GM23338 (cell line): ENCODE data around the gene CHN1. TPM values are rescaled to one million over a fixed set of nuclear protein-coding genes. Genes with fewer than 3 reads are reported as not detected.

Experiments used
- ATAC-seq: fragments of 200-7000 bp; cut with Tn5 transposase; 3 replicates; pipeline ENCODE4 v1.9.1; 2020
- DNase-seq: peaks from one replicate; pipeline ENCODE4 v3.0.0-alpha.2; 2015; ENCODE audit warnings: low spot score
- H2AFZ ChIP-seq: fragments of 200-600 bp; sonication (generic); 2 replicates; pipeline ENCODE4 v1.8.0; 2016; ENCODE audit warnings: antibody characterized with exemption, mild to moderate bottlenecking, moderate library complexity
- H3F3A ChIP-seq: fragments of 200-600 bp; sonication (generic); replicated peaks from 2 replicates; pipeline ENCODE4 v1.8.0; 2017; ENCODE audit warnings: antibody characterized with exemption, mixed run types, low read depth
- H3K27ac ChIP-seq: fragments of 200-600 bp; sonication (generic); 2 replicates; pipeline ENCODE4 v1.6.1; 2016; ENCODE audit warnings: low read depth
- H3K27me3 ChIP-seq: fragments of 200-600 bp; sonication (generic); 2 replicates; pipeline ENCODE4 v1.8.0; 2016; ENCODE audit warnings: mild to moderate bottlenecking, mixed run types, moderate library complexity; ENCODE audit not compliant: insufficient read depth
- H3K36me3 ChIP-seq: fragments of 200-600 bp; sonication (generic); 2 replicates; pipeline ENCODE4 v1.8.0; 2016; ENCODE audit warnings: mild to moderate bottlenecking; ENCODE audit not compliant: insufficient read depth
- H3K4me1 ChIP-seq: fragments of 200-600 bp; sonication (generic); 2 replicates; pipeline ENCODE4 v1.8.0; 2016; ENCODE audit warnings: mild to moderate bottlenecking, moderate library complexity; ENCODE audit not compliant: insufficient read depth
- H3K4me2 ChIP-seq: fragments of 200-600 bp; sonication (generic); 2 replicates; pipeline ENCODE4 v1.7.1; 2017; ENCODE audit warnings: mixed run types
- H3K4me3 ChIP-seq: fragments of 200-600 bp; sonication (generic); 2 replicates; pipeline ENCODE4 v1.6.1; 2016; ENCODE audit warnings: mixed run types
- H3K79me2 ChIP-seq: fragments of 200-600 bp; sonication (generic); replicated peaks from 2 replicates; pipeline ENCODE4 v1.8.0; 2017; ENCODE audit warnings: mild to moderate bottlenecking; ENCODE audit not compliant: insufficient read depth
- H3K9me2 ChIP-seq: fragments of 200-600 bp; sonication (generic); 2 replicates; pipeline ENCODE4 v1.8.0; 2017; ENCODE audit not compliant: insufficient read depth
- H4K20me1 ChIP-seq: fragments of 200-600 bp; sonication (generic); replicated peaks from 2 replicates; pipeline ENCODE4 v1.8.0; 2017; ENCODE audit warnings: mild to moderate bottlenecking; ENCODE audit not compliant: insufficient read depth
- H3K27ac Mint-ChIP-seq: 2 replicates; pipeline ENCODE4 v1.8.0; 2020; ENCODE audit warnings: inconsistent platforms, mild to moderate bottlenecking, moderate library complexity, mixed read lengths
- H3K27me3 Mint-ChIP-seq: 3 replicates; pipeline ENCODE4 v1.8.0; 2022; ENCODE audit warnings: low read depth, mild to moderate bottlenecking, moderate library complexity, mixed read lengths, inconsistent platforms; ENCODE audit not compliant: insufficient read depth, poor library complexity
- H3K36me3 Mint-ChIP-seq: 3 replicates; pipeline ENCODE4 v1.8.0; 2021; ENCODE audit warnings: low read depth, mild to moderate bottlenecking, inconsistent platforms, moderate library complexity, mixed read lengths
- H3K4me1 Mint-ChIP-seq: 3 replicates; pipeline ENCODE4 v1.8.0; 2020; ENCODE audit warnings: mild to moderate bottlenecking, inconsistent platforms, mixed read lengths
- H3K4me3 Mint-ChIP-seq: 3 replicates; pipeline ENCODE4 v1.8.0; 2021; ENCODE audit warnings: moderate library complexity, mild to moderate bottlenecking, inconsistent platforms, mixed read lengths
- H3K9me3 Mint-ChIP-seq: 3 replicates; pipeline ENCODE4 v1.8.0; 2020; ENCODE audit warnings: moderate library complexity, mild to moderate bottlenecking, inconsistent platforms, mixed read lengths
- CREB1 ChIP-seq: fragments of 250-450 bp; sonication (Bioruptor Pico); IDR thresholded peaks from 2 replicates; pipeline ENCODE4 v1.5.0; 2020; ENCODE audit warnings: low read depth, mild to moderate bottlenecking, moderate library complexity
- EZH2 ChIP-seq: fragments of 200-600 bp; sonication (generic); IDR thresholded peaks from one replicate; pipeline ENCODE4 v1.8.0; 2017; ENCODE audit warnings: antibody characterized with exemption, mild to moderate bottlenecking, low read depth; ENCODE audit not compliant: unreplicated experiment
- EZH2phosphoT487 ChIP-seq: fragments of 200-600 bp; sonication (generic); IDR thresholded peaks from one replicate; pipeline ENCODE4 v1.8.1; 2018; ENCODE audit warnings: antibody characterized with exemption; ENCODE audit not compliant: unreplicated experiment
- JUNB ChIP-seq: IDR thresholded peaks from one replicate; pipeline ENCODE4 v1.6.1; 2016; ENCODE audit warnings: antibody characterized with exemption; ENCODE audit not compliant: unreplicated experiment
- NANOG ChIP-seq: IDR thresholded peaks from 2 replicates; pipeline ENCODE4 v1.6.1; 2016; ENCODE audit warnings: antibody characterized with exemption, borderline replicate concordance
- POLR2AphosphoS5 ChIP-seq: IDR thresholded peaks from 2 replicates; pipeline ENCODE4 v1.6.1; 2016; ENCODE audit warnings: antibody characterized with exemption, low read depth
- STAT1 ChIP-seq: IDR thresholded peaks from one replicate; pipeline ENCODE4 v1.6.1; 2016; ENCODE audit warnings: antibody characterized with exemption; ENCODE audit not compliant: unreplicated experiment
- ZNF114 ChIP-seq: fragments of 250-450 bp; sonication (Bioruptor Pico); IDR thresholded peaks from 2 replicates; pipeline ENCODE4 v1.5.0; 2020; ENCODE audit warnings: mild to moderate bottlenecking, moderate library complexity
- ZNF331 ChIP-seq: fragments of 250-450 bp; sonication (Bioruptor Pico); IDR thresholded peaks from 2 replicates; pipeline ENCODE4 v1.5.0; 2020; ENCODE audit warnings: low read depth, mild to moderate bottlenecking, moderate library complexity
- polyA plus RNA-seq: library from polyadenylated mRNA; unstranded; fragments of >200 nt; fragmentation: Nextera tagmentation; extraction: Ambion mirVana; gene quantifications from 2 replicates; pipeline ENCODE4 v1.2.1, GENCODE V29; 2016
- total RNA-seq: library from RNA; depleted of rRNA; stranded (reverse); fragments of >200 nt; shearing (Covaris generic); gene quantifications from 2 replicates; pipeline ENCODE4 v1.2.3, GENCODE V29; 2014
- TF ChIP-seq, protein P1 (sequence below), 2 experiments: fragments of 200-600 bp in 1 of 2; sonication (generic) in 1 of 2; conservative IDR thresholded peaks; 2 replicates each; pipeline versions ENCODE4 v1.5.1 to v1.6.1; 2016 to 2017; ENCODE audit warnings: antibody characterized with exemption in 2 of 2, low read depth in 2 of 2, mild to moderate bottlenecking in 2 of 2, moderate library complexity in 1 of 2
- TF ChIP-seq, protein P2 (sequence below): IDR thresholded peaks from one replicate; pipeline ENCODE4 v1.6.1; 2018; ENCODE audit warnings: antibody characterized with exemption; ENCODE audit not compliant: unreplicated experiment
- TF ChIP-seq, protein P3 (sequence below): IDR thresholded peaks from 2 replicates; pipeline ENCODE4 v1.6.1; 2016; ENCODE audit warnings: antibody characterized with exemption
- TF ChIP-seq, protein P4 (sequence below): fragments of 250-450 bp; sonication (Bioruptor Pico); IDR thresholded peaks from 2 replicates; pipeline ENCODE4 v1.5.0; 2020; ENCODE audit warnings: mild to moderate bottlenecking, moderate library complexity

CHN1 gene
- total and polyA plus RNA-seq, 2 experiments from 2014 or later, result 28.1 to 36.5 TPM

DNA sequence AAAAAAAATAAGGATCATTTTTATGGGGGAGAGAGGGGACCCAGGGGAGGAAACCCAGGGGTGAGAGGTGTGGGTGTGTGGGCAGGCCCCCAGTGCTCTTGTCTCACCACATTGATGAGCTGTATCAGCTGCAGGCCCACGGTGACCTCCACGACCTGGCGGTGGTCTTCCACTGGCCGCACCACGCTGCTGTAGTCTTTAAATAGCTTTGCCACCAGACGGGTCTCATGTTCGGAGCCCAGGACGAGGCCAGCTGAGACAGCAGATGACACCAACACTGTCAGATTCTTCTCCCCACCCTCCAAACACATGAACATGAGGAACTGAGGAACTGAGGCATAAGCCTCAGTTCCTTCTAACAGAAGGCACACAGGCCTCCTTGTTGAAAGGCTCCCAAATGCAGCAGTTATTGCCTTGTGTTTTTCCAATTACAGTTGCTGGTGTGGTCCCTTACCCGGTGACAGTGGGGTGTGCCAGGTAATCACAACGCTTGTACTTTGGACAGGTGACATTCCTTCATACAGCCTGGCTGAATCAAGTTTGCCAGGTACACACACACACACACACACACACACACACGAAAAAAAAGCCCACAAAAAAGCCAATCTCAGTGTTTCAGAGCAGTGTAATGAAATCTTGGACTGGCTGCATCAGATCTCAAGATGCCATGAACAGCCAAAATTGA lies 245.7 kb downstream of the CHN1 start:
- H3K4me1 Mint-ChIP-seq, result peaks cover 12% of the 10 kb centered on the region; the same call in 2 of the 3 replicates
- H3K27ac Mint-ChIP-seq, result no peak overlapping the region
- H3K4me2 ChIP-seq, result no peak overlapping the region
- H3K79me2 ChIP-seq, result no peaks in the 10 kb centered on the region
- H3K36me3 ChIP-seq, result no peaks in the 10 kb centered on the region
- no peaks in the 10 kb centered on the region for H4K20me1 ChIP-seq
- H3K9me2 ChIP-seq, result peaks cover 3% of the 10 kb centered on the region; the same call in 1 of the 2 replicates
- peaks cover 10% of the 10 kb centered on the region; the same call in 1 of the 2 replicates for H3K4me1 ChIP-seq
- no peaks in the 10 kb centered on the region for H3K27me3 Mint-ChIP-seq
- H3F3A ChIP-seq, result no peaks in the 10 kb centered on the region
- H3K36me3 Mint-ChIP-seq, result no peaks in the 10 kb centered on the region
- DNase-seq (no peak), ATAC-seq (no peak)
- H2AFZ ChIP-seq, result no peak overlapping the region
- no peaks in the 10 kb centered on the region for H3K9me3 Mint-ChIP-seq
- H3K27ac ChIP-seq, result no peak overlapping the region
- H3K4me3 Mint-ChIP-seq, result no peak overlapping the region
- no peaks in the 10 kb centered on the region for H3K27me3 ChIP-seq
- TF ChIP-seq, protein P1, sequence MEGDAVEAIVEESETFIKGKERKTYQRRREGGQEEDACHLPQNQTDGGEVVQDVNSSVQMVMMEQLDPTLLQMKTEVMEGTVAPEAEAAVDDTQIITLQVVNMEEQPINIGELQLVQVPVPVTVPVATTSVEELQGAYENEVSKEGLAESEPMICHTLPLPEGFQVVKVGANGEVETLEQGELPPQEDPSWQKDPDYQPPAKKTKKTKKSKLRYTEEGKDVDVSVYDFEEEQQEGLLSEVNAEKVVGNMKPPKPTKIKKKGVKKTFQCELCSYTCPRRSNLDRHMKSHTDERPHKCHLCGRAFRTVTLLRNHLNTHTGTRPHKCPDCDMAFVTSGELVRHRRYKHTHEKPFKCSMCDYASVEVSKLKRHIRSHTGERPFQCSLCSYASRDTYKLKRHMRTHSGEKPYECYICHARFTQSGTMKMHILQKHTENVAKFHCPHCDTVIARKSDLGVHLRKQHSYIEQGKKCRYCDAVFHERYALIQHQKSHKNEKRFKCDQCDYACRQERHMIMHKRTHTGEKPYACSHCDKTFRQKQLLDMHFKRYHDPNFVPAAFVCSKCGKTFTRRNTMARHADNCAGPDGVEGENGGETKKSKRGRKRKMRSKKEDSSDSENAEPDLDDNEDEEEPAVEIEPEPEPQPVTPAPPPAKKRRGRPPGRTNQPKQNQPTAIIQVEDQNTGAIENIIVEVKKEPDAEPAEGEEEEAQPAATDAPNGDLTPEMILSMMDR (conservative IDR thresholded peaks at IDR 0.05; ENCODE audit: low read depth in 2 of 2), result no peak
- TF ChIP-seq STAT1 (no peak), NANOG (no peak), POLR2AphosphoS5 (no peak), ZNF114 (CRISPR knock-in tag) (no peak), ZNF331 (CRISPR knock-in tag) (no peak), CREB1 (CRISPR knock-in tag) (no peak), EZH2phosphoT487 (no peak), JUNB (no peak), EZH2 (no peak)
- TF ChIP-seq, protein P2, sequence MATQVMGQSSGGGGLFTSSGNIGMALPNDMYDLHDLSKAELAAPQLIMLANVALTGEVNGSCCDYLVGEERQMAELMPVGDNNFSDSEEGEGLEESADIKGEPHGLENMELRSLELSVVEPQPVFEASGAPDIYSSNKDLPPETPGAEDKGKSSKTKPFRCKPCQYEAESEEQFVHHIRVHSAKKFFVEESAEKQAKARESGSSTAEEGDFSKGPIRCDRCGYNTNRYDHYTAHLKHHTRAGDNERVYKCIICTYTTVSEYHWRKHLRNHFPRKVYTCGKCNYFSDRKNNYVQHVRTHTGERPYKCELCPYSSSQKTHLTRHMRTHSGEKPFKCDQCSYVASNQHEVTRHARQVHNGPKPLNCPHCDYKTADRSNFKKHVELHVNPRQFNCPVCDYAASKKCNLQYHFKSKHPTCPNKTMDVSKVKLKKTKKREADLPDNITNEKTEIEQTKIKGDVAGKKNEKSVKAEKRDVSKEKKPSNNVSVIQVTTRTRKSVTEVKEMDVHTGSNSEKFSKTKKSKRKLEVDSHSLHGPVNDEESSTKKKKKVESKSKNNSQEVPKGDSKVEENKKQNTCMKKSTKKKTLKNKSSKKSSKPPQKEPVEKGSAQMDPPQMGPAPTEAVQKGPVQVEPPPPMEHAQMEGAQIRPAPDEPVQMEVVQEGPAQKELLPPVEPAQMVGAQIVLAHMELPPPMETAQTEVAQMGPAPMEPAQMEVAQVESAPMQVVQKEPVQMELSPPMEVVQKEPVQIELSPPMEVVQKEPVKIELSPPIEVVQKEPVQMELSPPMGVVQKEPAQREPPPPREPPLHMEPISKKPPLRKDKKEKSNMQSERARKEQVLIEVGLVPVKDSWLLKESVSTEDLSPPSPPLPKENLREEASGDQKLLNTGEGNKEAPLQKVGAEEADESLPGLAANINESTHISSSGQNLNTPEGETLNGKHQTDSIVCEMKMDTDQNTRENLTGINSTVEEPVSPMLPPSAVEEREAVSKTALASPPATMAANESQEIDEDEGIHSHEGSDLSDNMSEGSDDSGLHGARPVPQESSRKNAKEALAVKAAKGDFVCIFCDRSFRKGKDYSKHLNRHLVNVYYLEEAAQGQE, result no peak
- TF ChIP-seq, protein P3, sequence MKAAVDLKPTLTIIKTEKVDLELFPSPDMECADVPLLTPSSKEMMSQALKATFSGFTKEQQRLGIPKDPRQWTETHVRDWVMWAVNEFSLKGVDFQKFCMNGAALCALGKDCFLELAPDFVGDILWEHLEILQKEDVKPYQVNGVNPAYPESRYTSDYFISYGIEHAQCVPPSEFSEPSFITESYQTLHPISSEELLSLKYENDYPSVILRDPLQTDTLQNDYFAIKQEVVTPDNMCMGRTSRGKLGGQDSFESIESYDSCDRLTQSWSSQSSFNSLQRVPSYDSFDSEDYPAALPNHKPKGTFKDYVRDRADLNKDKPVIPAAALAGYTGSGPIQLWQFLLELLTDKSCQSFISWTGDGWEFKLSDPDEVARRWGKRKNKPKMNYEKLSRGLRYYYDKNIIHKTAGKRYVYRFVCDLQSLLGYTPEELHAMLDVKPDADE, result no peak
- TF ChIP-seq, protein P4, sequence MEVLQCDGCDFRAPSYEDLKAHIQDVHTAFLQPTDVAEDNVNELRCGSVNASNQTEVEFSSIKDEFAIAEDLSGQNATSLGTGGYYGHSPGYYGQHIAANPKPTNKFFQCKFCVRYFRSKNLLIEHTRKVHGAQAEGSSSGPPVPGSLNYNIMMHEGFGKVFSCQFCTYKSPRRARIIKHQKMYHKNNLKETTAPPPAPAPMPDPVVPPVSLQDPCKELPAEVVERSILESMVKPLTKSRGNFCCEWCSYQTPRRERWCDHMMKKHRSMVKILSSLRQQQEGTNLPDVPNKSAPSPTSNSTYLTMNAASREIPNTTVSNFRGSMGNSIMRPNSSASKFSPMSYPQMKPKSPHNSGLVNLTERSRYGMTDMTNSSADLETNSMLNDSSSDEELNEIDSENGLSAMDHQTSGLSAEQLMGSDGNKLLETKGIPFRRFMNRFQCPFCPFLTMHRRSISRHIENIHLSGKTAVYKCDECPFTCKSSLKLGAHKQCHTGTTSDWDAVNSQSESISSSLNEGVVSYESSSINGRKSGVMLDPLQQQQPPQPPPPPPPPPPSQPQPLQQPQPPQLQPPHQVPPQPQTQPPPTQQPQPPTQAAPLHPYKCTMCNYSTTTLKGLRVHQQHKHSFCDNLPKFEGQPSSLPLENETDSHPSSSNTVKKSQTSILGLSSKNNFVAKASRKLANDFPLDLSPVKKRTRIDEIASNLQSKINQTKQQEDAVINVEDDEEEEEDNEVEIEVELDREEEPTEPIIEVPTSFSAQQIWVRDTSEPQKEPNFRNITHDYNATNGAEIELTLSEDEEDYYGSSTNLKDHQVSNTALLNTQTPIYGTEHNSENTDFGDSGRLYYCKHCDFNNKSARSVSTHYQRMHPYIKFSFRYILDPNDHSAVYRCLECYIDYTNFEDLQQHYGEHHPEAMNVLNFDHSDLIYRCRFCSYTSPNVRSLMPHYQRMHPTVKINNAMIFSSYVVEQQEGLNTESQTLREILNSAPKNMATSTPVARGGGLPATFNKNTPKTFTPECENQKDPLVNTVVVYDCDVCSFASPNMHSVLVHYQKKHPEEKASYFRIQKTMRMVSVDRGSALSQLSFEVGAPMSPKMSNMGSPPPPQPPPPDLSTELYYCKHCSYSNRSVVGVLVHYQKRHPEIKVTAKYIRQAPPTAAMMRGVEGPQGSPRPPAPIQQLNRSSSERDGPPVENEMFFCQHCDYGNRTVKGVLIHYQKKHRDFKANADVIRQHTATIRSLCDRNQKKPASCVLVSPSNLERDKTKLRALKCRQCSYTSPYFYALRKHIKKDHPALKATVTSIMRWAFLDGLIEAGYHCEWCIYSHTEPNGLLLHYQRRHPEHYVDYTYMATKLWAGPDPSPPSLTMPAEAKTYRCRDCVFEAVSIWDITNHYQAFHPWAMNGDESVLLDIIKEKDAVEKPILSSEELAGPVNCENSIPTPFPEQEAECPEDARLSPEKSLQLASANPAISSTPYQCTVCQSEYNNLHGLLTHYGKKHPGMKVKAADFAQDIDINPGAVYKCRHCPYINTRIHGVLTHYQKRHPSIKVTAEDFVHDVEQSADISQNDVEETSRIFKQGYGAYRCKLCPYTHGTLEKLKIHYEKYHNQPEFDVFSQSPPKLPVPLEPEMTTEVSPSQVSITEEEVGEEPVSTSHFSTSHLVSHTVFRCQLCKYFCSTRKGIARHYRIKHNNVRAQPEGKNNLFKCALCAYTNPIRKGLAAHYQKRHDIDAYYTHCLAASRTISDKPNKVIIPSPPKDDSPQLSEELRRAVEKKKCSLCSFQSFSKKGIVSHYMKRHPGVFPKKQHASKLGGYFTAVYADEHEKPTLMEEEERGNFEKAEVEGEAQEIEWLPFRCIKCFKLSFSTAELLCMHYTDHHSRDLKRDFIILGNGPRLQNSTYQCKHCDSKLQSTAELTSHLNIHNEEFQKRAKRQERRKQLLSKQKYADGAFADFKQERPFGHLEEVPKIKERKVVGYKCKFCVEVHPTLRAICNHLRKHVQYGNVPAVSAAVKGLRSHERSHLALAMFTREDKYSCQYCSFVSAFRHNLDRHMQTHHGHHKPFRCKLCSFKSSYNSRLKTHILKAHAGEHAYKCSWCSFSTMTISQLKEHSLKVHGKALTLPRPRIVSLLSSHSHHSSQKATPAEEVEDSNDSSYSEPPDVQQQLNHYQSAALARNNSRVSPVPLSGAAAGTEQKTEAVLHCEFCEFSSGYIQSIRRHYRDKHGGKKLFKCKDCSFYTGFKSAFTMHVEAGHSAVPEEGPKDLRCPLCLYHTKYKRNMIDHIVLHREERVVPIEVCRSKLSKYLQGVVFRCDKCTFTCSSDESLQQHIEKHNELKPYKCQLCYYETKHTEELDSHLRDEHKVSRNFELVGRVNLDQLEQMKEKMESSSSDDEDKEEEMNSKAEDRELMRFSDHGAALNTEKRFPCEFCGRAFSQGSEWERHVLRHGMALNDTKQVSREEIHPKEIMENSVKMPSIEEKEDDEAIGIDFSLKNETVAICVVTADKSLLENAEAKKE (CRISPR knock-in tag), result no peak
- H3K4me3 ChIP-seq, result no peak overlapping the region
